Tongue (tissue), 2 donors: Measurements from ENCODE around the gene WDR12. TPM values are rescaled to one million over a fixed set of nuclear protein-coding genes. Genes with fewer than 3 reads are reported as not detected.
"Not testable (repeated sequence)": the region's sequence is repeated elsewhere in the genome, so short reads cannot be mapped to it uniquely, and the experiment has no call there.

Source experiments
- DNase-seq: peaks from one replicate; pipeline ENCODE4 v3.0.0-alpha.2; 2015
- total RNA-seq: library from RNA; depleted of rRNA; stranded (reverse); fragments of >200 nt; gene quantifications from one replicate; pipeline ENCODE4 v1.2.3, GENCODE V29; 2014

Gene WDR12
- total RNA-seq, 1 donor from 2014 or later = 36.8 TPM

- DNase-seq = no peak
These were observed 27.3 kb downstream of the WDR12 start for GRCh38 chr2:202883987-202884675.

GRCh38 chr2:202881570-202881969, 29.9 kb downstream of the WDR12 start:
- DNase-seq = no peak

- DNase-seq = no peak
These were observed 33.8 kb downstream of the WDR12 start for GRCh38 chr2:202877699-202878098.

GRCh38 chr2:202871300-202872141, 40.0 kb downstream of the WDR12 start, which contains the start of gene ICA1L:
TSS of gene ICA1L (minus strand) at chr2:202871766. CDS start at chr2:202829009, 42,757 bp downstream.
- DNase-seq = peak; percentile 86

DNA sequence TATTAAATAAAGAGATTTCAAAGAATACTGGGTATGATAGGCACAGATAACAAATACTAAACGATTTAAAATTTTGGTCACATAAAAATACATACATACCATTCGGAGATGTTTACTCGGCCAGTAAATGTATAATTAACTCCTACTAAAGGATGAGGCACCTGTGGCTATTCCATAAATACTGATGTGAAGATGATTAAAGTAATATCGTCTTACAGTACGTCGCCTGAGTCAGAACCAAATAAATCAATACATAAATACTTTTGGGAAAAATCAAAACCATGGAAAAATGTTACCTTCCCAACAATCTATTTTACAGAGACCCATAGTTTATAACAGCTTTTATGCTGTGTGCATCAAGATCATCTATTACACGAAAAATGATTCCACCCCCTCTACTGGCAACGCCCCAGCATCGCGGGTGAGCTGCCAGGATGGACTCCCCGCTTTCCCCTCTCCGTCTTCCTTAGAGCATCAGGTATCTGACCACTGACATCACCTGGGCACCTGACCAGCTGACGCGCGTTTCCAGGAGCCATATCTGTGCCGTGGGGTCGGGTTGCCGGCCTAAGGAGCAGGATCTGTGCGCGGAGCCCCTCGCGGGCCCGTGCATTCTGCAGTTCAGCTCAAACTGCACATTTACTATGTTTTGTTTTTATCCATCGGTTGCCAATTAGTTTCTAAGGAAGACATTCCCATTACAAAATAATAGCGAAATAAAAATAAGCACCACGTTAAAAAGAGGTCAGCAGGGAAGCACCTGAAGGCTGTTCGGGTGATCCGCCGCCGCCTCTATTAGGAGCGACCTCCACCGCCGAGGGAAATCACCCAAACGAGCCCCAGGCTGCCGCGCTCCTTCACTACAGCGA, 40.8 kb downstream of the WDR12 start:
- peak; percentile 85 for DNase-seq

GRCh38 chr2:202861987-202862386, 49.5 kb downstream of the WDR12 start:
- DNase-seq = no peak

- DNase-seq = no peak
These were observed 52.9 kb downstream of the WDR12 start for GRCh38 chr2:202858601-202859000.

GRCh38 chr2:202849343-202849742, 62.1 kb downstream of the WDR12 start:
- not testable (repeated sequence) for DNase-seq

GRCh38 chr2:202848813-202849212, 62.7 kb downstream of the WDR12 start:
- DNase-seq = no peak

- DNase-seq = no peak
These were observed 63.6 kb downstream of the WDR12 start for GRCh38 chr2:202847693-202848524.

- DNase-seq = no peak
These were observed 66.8 kb downstream of the WDR12 start for GRCh38 chr2:202844656-202845055.

- DNase-seq = no peak
These were observed 68.8 kb downstream of the WDR12 start for GRCh38 chr2:202842690-202843089.

- DNase-seq = peak; percentile 10
These were observed 70.2 kb downstream of the WDR12 start for GRCh38 chr2:202841090-202841867.

DNA sequence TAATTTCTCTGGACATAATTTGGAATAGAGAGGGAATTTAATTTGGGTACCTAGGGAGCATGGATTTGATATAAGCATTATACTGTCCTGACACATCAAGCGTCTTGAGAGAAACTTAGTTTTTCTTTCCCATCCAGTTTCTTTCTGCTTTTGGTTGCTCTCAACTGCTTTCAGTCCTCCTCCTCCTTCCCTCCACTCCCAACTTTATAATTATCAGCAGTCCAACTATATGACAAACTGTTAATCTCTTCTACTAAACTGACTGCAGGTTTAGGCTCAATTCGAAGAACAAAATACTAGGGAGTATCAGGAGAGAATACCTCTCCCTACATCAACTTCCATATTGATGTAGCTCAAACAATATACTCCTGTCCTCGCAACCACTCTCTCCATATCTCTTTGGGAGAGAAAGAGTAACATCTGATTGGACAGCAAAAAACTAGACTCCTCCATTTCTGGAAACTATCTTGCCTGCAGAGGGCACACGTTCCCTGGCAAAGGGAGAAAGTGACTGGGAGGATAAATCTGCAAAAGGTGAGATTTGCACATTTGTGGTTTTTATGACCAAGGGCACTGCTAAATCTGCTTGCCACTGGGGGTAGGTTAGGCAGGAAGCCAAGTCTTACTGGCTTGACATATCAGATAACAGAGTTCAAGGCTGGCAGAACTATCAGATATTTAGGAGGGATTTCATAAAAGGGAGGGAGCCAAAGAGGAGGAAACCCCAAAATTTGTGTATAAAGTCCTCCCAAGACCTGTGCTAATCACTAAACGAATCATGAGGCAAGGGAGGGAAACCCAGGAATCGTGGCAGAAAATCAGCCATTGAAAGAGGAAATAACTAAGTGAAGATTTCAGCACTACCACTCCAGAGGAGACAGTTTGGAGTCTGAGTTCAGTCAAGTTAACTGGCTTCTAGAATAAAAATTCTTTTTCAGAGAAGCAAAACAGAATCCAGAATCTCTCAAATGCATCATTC, 79.9 kb downstream of the WDR12 start:
- peak; percentile 60 for DNase-seq

GRCh38 chr2:202824901-202825300, 86.6 kb downstream of the WDR12 start:
- no peak for DNase-seq
